Activated CD8-positive, alpha-beta memory T cell treated with anti-CD3 and anti-CD28 coated beads, Interleukin-2, amount 50 U/mL, for 1 hour (primary cell): ENCODE results near the gene MCCC2.
"Not testable (repeated sequence)": the region's sequence is repeated elsewhere in the genome, so short reads cannot be mapped to it uniquely, and the experiment has no call there.

Experiments used
- DNase-seq: peaks from one replicate; pipeline ENCODE4 v3.0.0-alpha.2; 2020; ENCODE audit errors: extremely low read depth

The MCCC2 gene

DNA sequence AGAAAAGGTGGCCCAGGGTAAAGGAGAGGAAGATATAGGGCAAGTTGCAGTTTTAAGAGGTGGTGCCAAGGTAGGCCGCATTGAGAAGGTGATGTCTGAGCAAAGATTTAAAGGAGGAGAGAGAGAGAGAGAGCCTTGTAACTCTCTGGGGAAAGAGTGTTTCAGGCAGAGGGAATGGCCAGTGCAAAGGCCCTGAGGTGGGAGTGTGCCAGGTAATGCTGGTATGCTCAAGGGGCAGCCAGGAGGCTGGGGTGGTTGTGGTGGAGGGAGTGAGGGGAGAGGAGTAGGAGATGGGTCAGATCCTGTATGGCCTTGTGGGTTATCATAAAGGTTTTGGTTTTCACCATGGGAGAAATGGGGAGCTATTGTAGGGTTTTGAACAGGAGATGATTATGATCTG, 9.9 kb downstream of the MCCC2 start:
- DNase-seq = no peak

- DNase-seq = no peak
Observed at GRCh38 chr5:71600783-71601182, 13.6 kb downstream of the MCCC2 start.

DNA sequence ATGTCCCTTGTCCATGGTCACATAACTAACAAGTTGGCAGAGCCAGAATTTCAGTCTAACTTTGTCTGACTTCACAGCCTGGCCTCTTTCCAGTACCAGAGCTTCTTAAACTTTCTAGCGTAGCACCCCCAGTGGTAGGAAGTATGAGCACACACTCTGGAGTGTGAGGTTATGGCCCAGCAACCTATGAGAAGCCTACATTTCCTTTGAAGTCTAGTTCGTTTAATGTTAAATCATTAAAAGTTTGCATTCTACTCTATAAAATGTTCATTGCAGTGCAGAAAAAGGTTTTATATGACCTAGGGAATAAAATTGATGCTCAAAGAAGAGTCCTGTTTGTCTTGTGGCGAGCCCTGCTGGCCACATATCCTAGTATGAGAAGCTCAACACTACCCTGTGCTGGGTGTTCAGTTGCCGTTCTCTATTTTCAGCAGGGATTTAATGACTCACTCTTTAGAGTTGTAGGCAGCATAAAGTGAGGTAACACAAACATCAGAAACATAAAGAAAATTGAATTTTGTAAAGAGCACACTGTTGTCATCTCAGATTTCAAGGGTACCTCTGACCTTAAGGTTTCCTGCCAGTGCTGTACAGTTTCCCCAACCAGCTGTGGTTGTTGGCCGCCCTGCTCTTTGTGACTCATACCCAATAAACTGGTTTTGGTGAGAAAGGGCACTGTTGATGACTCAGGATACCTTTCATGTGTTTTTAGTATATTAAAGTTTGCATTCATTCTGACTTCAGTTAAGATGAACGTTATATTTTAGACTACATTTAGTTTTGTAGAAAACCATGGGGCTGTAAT, 14.3 kb downstream of the MCCC2 start:
- peak; percentile 54 for DNase-seq

DNA sequence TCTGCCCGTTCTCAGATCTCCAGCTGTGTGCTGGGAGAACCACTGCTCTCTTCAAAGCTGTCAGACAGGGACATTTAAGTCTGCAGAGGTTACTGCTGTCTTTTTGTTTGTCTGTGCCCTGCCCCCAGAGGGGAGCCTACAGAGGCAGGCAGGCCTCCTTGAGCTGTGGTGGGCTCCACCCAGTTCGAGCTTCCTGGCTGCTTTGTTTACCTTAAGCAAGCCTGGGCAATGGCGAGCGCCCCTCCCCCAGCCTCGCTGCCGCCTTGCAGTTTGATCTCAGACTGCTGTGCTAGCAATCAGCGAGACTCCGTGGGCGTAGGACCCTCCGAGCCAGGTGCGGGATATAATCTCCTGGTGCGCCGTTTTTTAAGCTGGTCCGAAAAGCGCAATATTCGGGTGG, 22.8 kb downstream of the MCCC2 start:
- not testable (repeated sequence) for DNase-seq

- DNase-seq = no peak
Observed at GRCh38 chr5:71615809-71616208, 28.7 kb downstream of the MCCC2 start.

GRCh38 chr5:71620630-71621029, 33.5 kb downstream of the MCCC2 start:
- DNase-seq = no peak

DNA sequence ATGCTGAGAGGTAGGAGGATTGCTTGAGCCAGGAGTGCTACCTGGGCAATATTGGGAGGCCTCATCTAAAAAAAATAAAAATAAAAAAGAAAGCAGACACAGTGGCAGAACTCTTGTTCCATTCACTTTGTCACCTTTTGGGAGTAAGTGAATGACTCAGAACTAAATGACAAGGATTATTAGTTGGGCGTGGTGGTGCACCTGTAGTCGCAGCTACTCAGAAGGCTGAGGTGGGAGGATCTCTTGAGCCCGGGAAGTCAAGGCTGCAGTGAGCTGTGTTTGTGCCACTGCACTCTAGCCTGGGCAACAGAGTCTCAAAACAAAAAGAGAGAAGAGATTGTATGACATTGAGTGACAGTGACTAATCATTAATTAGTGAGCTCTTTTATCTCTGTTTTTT, 34.1 kb downstream of the MCCC2 start:
- no peak for DNase-seq

DNA sequence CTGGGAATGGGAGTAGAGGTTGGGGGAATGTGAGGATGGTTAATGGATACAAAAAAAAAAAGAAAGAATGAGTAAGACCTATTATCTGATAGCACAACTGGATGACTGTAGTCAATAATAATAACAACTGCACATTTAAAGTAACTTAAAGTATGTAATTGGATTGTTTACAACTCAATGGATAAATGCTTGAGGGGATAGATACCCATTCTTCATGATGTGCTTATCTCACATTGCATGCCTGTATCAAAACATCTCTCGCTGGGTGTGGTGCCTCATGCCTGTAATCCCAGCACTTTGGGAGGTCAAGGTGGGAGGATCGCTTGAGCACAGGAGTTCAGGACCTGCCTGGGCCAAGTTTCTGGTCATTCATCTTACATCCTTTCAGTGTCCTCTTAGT, 34.6 kb downstream of the MCCC2 start:
- no peak for DNase-seq

DNA sequence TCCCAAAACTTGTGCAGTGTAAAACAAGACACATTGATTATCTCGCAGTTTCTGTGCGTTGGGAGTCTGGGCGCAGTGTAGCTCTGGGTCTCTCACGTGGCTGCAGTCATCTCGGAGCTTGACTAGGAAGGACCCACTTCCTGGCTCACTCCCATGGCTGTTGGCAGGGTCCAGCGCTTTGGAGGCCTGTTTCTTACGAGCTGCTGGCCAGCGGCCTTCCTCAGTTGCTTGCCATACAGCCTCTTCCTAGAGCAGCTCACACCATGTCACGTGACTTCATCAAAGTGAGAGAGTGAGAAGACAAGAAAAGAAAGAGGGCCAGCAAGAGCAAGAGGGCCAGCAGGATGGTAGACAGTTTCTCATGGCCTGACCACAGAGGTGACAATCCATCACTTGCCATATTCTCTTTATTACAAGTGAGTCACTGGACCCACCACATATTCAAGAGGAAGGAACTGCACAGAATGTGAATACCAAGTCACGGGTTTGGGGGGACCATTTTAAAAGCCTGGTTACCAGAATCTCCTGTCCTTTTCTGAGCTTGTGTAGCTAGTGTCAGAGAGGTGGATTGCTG, 36.2 kb downstream of the MCCC2 start:
- DNase-seq = no peak

DNA sequence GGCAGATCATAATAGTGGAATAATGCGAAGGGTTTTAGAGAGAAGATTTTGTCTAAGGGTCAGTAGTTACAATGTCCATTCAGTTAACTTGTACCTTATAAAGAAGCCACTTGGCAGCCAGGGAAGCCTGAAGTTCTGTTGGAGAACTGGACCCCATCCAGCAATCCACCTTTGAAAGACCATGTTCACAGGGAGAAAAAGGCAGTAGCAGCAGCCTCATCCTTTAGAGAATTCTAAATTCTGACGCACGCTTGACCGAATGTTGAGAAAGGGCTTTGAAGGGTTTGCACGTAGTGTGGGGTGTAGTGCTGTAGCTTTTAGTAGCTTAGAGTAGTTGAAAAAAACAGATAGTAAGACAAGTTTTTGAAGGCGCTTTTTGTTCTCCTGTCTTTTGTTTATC, 42.8 kb downstream of the MCCC2 start:
- DNase-seq = no peak

GRCh38 chr5:71631070-71631469, 43.9 kb downstream of the MCCC2 start:
- DNase-seq = no peak

DNA sequence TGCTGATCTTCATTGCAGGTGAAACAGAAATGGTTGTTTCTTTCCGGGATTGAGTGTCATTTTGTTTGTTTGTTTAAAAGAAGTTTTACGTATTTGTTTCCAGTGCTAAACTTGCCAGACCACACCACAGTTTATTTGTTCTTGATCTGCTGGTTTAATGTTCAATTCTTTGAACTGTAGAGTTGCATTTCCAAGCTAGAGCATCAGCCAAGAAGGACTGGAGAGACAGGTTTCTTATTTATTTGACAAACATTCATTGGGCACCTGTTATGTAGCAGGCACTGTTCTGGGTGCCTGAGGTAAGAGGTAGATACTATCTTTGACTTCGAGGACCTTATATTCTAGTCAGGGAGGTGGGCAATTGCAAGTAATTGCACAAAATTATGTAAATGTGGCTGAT, 45.0 kb downstream of the MCCC2 start:
- DNase-seq = no peak

DNA sequence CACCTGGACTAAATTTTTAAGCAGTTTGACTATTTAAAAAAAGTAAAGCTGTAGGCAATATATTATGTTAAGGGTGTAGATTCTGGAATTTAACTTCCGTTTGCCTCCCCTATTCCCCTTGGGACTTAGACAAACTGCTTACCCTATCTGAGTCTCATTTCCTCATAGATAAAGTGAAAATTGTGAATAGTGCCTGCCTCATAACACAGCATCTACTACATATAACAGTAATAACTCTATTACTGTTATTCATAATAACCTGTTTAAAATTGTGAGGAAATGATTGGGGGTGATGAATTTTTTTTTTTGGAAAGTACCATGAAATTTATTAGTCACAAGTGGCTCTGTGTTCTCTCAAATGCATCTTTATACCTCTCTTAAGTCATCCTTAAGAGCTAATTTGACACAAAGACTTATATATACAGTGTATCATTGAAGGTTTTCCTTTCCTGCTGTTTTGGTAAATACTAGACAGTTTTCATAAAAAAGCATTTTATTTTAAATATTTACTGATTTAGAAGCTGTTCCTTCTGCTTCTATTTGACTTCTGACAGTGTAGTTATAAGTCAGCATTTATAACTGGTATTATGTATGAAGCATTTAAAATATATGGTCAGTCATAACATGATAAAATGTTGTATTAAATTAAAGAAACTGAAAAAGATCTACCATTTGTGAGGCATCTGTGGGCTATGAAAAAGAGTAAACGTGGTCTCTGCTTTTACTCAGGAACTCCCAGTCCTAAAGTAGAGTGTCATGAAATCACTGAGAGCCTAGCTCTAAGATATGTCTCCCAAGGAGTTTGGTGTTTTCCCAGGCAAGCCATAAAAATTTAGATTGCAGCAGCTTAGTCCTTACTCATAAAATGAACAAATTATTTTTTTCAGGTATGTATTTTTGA, 46.4 kb downstream of the MCCC2 start:
- no peak for DNase-seq

DNA sequence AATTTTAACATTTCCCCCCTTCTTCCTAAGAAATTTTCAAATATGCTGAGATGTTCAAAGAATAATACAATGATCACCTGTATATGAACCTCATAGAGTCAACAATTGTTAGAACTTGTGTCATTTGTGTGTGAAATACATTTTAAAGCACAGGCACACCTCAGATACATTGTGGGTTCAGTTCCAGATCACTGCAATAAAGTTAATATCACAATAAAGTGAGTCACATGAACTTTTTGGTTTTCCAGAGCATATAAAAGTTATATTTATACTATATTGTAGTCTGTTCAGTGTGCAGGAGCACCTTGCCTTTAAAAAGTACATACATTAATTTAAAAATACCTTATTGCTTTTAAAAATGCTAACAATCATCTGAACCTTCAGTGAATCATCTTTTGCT, 50.0 kb downstream of the MCCC2 start:
- DNase-seq = no peak

- DNase-seq = no peak
Observed at GRCh38 chr5:71640408-71640807, 53.3 kb downstream of the MCCC2 start.

DNA sequence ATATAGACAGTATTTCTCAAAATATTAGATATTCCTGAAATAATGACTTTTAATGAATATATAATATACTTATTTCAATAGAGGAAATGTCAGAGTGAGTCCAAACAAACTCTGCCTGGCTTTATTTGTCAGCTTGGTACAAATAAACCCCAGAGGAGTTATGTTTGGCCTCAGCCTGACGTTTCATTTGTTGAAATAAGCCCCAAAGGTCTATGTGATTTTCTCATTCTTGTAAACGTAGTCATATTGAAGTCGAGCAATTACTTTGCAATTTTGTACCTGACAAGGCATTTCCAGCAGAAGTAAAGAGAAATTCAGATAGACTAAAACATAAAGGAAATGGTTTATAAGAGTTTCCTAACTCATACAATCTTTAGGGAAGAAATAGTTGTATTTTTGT, 57.9 kb downstream of the MCCC2 start:
- DNase-seq = no peak

- DNase-seq = not testable (repeated sequence)
Observed at GRCh38 chr5:71650940-71651339, 63.8 kb downstream of the MCCC2 start.

DNA sequence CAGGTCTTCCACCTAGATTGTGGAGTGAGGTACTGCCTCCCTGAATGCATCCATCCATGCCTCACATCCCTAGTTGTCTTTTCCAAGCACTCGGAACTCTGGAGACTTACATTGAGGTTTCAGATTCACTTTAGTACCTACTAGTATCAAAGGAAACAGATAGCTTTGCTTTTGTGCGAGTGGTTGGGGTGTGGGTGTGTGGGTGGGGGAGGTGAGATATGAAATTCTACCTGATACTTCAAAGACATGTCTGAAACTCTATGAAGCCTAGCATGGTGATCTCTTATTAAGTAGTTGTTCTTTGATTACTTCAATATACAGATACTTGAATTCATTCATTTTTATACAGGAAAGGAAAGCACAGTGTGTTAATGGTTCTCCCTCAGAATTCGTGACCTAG, 64.4 kb downstream of the MCCC2 start:
- DNase-seq = no peak

DNA sequence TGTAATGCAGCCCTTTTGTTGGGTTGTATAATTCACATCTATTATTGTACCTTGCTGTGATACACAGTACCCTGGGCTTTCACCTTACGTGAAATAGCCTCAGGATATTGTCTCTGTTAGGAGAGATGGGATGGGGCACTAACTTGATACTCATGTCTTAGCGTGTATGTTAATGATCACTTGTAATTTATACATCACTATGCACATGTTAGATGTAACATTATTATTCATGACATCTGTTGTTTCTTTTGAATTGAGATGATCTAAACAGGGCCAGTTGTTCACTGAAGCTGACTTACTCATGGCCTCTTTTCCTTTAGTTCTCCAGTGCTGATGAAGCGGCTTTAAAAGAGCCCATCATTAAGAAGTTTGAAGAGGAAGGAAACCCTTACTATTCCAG, 65.2 kb downstream of the MCCC2 start:
- DNase-seq = no peak

DNA sequence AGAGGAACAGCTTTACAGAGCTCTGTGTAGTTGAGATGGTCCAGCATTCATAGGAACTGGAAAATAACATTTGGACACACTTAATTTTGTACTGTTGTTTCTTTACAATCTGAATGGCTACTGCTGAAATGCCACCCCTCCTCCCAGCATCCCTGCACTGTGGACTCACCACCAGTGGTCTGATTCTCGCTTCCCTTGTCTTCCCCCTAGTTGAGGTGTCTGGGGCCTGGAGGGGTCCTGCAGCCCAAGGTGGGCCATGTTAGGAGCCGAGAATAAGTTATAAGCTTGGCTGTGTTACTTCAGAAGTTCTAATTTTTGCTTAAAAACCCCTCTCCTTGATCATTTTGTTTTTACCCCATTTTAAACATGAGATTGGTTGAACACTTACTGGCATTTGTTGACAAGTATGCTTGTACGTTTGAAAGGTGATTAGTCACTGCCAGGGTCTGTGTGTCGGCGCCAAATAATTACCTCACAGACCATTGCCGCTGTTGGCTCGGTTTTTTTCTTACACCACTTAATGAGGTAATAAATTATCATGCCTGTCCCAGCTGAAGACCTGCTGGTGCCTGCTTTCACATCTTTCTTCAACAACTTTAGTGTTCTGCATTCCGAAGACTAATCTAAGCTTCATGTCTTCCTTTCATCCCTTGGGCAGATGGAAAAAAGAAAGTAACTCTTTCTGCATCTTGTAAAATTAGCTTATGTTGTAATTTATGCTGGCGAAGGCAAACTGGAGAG, 65.8 kb downstream of the MCCC2 start:
- DNase-seq = no peak

GRCh38 chr5:71658916-71659662, 71.9 kb downstream of the MCCC2 start:
- DNase-seq = no peak
